NB4 (cell line): ENCODE results near the gene DLG4.

Source experiments
- MYC ChIP-seq: IDR thresholded peaks from 2 replicates; pipeline ENCODE4 v1.6.1; 2011; ENCODE audit warnings: low read depth, low read length
- POLR2A ChIP-seq: IDR thresholded peaks from 2 replicates; pipeline ENCODE4 v1.6.1; 2011; ENCODE audit warnings: mild to moderate bottlenecking; ENCODE audit not compliant: insufficient read length; ENCODE audit errors: extremely low read depth
- TF ChIP-seq, protein P1 (sequence below): IDR thresholded peaks from one replicate; pipeline ENCODE4 v1.5.1; 2012; ENCODE audit warnings: low read depth, low read length
- TF ChIP-seq, protein P2 (sequence below): IDR thresholded peaks from 2 replicates; pipeline ENCODE4 v1.6.1; 2011; ENCODE audit warnings: low read depth, low read length

GRCh38 chr17:7213895-7214299 is 5.7 kb downstream of the DLG4 start:
- TF ChIP-seq, protein P1, sequence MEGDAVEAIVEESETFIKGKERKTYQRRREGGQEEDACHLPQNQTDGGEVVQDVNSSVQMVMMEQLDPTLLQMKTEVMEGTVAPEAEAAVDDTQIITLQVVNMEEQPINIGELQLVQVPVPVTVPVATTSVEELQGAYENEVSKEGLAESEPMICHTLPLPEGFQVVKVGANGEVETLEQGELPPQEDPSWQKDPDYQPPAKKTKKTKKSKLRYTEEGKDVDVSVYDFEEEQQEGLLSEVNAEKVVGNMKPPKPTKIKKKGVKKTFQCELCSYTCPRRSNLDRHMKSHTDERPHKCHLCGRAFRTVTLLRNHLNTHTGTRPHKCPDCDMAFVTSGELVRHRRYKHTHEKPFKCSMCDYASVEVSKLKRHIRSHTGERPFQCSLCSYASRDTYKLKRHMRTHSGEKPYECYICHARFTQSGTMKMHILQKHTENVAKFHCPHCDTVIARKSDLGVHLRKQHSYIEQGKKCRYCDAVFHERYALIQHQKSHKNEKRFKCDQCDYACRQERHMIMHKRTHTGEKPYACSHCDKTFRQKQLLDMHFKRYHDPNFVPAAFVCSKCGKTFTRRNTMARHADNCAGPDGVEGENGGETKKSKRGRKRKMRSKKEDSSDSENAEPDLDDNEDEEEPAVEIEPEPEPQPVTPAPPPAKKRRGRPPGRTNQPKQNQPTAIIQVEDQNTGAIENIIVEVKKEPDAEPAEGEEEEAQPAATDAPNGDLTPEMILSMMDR = peak; percentile 50
- TF ChIP-seq POLR2A (no peak), MYC (no peak)
- TF ChIP-seq, protein P2, sequence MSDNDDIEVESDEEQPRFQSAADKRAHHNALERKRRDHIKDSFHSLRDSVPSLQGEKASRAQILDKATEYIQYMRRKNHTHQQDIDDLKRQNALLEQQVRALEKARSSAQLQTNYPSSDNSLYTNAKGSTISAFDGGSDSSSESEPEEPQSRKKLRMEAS = no peak
